ENCODE data around the gene OTOGL.
A peak's percentile ranks its signal among the peaks of the same experiment; 100 is the strongest.
"Not testable (repeated sequence)": the region's sequence is repeated elsewhere in the genome, so short reads cannot be mapped to it uniquely, and the experiment has no call there.

OTOGL gene

DNA sequence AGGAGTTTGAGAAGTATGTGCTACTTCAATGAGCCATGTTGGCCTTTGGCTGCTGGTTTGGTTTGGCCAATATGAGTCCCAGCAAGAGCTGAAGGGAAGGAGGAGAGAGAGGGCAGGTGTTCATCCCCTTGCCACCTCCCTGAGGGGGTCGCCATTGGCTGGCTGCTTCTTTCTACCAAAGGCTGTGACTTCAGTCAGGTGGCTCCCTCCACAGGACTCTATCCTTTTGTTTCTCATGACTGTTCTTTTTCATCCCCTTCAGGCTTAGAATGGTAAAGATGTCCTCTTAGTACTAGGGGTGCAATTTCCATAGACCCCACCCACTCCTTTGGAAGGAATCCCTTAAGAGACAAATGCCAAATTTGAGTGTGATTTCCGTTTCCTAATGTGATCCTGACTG, 31.2 kb upstream of the OTOGL start:
- Histone ChIP-seq H3K27ac (ENCODE audit: low read depth, low read length) (no peak overlapping the region), H3K36me3 (ENCODE audit: control insufficient read depth in 5 of 5, insufficient read depth in 5 of 5, low read length in 5 of 5) (no peaks in the 10 kb centered on the region), H3K9me3 (ENCODE audit: control insufficient read depth in 5 of 5, low read length in 5 of 5) (no peaks in the 10 kb centered on the region), H3K4me3 (ENCODE audit: low read depth in 1 of 5, low read length in 5 of 5) (no peak overlapping the region), H3K27me3 (ENCODE audit: control insufficient read depth in 5 of 5, insufficient read depth in 4 of 5, low read length in 5 of 5) (no peaks in the 10 kb centered on the region), H3K9ac (ENCODE audit: low read length in 5 of 5) (no peak overlapping the region), H3K4me1 (ENCODE audit: control insufficient read depth in 5 of 5, insufficient read depth in 5 of 5, low read length in 5 of 5) (peaks cover 0 to 3% (median 0%) of the 10 kb centered on the region in 5 donors)

DNA sequence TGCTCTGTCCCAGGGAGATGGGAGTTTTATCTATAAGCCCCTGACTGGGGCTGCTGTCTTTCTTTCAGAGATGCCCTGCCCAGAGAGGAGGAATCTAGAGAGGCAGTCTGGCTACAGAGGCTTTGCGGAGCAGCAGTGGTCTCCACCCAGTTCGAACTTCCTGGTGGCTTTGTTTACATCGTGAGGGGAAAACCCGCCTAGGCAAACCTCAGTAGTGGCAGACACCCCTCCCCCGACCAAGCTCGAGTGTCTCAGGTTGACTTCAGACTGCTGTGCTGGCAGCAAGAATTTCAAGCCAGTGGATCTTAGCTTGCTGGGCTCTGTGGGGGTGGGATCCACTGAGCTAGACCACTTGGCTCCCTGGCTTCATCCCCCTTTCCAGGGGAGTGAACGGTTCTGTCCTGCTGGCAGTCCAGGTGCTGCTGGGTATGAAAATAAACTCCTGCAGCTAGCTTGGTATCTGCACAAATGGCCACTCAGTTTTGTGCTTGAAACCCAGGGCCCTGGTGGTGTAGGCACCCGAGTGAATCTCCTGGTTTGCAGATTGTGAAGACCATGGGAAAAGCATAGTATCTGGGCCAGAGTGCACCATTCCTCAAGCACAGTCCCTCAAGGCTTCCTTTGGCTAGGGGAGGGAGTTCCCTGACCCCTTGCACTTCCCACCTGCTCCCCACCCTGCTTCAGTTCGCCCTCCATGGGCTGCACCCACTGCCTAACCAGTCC, 15.3 kb upstream of the OTOGL start:
- H3K27ac ChIP-seq (ENCODE audit: low read depth, low read length); H3K27me3 ChIP-seq (ENCODE audit: control insufficient read depth in 5 of 5, insufficient read depth in 4 of 5, low read length in 5 of 5): not testable (repeated sequence)

GRCh38 chr12:80086025-80086424, 13.3 kb upstream of the OTOGL start:
- Histone ChIP-seq H3K27me3 (ENCODE audit: control insufficient read depth in 5 of 5, insufficient read depth in 4 of 5, low read length in 5 of 5) (no peaks in the 10 kb centered on the region), H3K9ac (ENCODE audit: low read length in 5 of 5) (no peak overlapping the region), H3K27ac (ENCODE audit: low read depth, low read length) (no peak overlapping the region), H3K36me3 (ENCODE audit: control insufficient read depth in 5 of 5, insufficient read depth in 5 of 5, low read length in 5 of 5) (no peaks in the 10 kb centered on the region), H3K4me3 (ENCODE audit: low read depth in 1 of 5, low read length in 5 of 5) (no peak overlapping the region), H3K4me1 (ENCODE audit: control insufficient read depth in 5 of 5, insufficient read depth in 5 of 5, low read length in 5 of 5) (peaks cover 0 to 6% (median 0%) of the 10 kb centered on the region in 5 donors), H3K9me3 (ENCODE audit: control insufficient read depth in 5 of 5, low read length in 5 of 5) (no peaks in the 10 kb centered on the region)

More for the DNA sequence above, 15.3 kb upstream of the OTOGL start:
- not testable (repeated sequence) for H3K4me3 ChIP-seq (ENCODE audit: low read depth in 1 of 5, low read length in 5 of 5); H3K9ac ChIP-seq (ENCODE audit: low read length in 5 of 5); H3K4me1 ChIP-seq (ENCODE audit: control insufficient read depth in 5 of 5, insufficient read depth in 5 of 5, low read length in 5 of 5); H3K36me3 ChIP-seq (ENCODE audit: control insufficient read depth in 5 of 5, insufficient read depth in 5 of 5, low read length in 5 of 5); H3K9me3 ChIP-seq (ENCODE audit: control insufficient read depth in 5 of 5, low read length in 5 of 5)

GRCh38 chr12:80087486-80088213, 11.7 kb upstream of the OTOGL start:
- Histone ChIP-seq H3K27me3 (ENCODE audit: control insufficient read depth in 5 of 5, insufficient read depth in 4 of 5, low read length in 5 of 5) (no peaks in the 10 kb centered on the region), H3K9ac (ENCODE audit: low read length in 5 of 5) (no peak overlapping the region), H3K27ac (ENCODE audit: low read depth, low read length) (no peak overlapping the region), H3K4me1 (ENCODE audit: control insufficient read depth in 5 of 5, insufficient read depth in 5 of 5, low read length in 5 of 5) (peaks cover 0 to 6% (median 0%) of the 10 kb centered on the region in 5 donors), H3K4me3 (ENCODE audit: low read depth in 1 of 5, low read length in 5 of 5) (no peak overlapping the region), H3K36me3 (ENCODE audit: control insufficient read depth in 5 of 5, insufficient read depth in 5 of 5, low read length in 5 of 5) (no peaks in the 10 kb centered on the region), H3K9me3 (ENCODE audit: control insufficient read depth in 5 of 5, low read length in 5 of 5) (no peaks in the 10 kb centered on the region)

DNA sequence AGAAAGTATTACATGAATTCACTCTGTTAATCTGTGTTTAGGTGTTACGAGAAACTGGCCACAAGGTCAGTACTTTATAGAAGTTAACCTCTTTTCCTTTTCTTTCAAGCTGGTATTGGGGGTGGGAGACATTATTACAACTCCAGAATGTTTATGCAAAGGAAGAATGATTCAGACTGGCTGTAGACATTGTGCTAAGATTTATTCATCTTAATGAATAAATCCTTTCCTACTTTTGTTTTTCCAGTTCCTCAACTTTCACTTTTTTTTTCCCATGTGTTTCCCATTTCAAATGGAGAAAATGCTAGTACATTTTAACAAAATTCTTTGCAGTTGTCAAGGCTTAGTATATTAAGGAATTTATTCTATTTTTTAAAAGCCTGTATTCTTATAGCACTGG, 1.3 kb downstream of the OTOGL start:
- Histone ChIP-seq H3K27me3 (ENCODE audit: control insufficient read depth in 5 of 5, insufficient read depth in 4 of 5, low read length in 5 of 5) (no peaks in the 10 kb centered on the region), H3K4me3 (ENCODE audit: low read depth in 1 of 5, low read length in 5 of 5) (no peak overlapping the region), H3K36me3 (ENCODE audit: control insufficient read depth in 5 of 5, insufficient read depth in 5 of 5, low read length in 5 of 5) (no peaks in the 10 kb centered on the region), H3K27ac (ENCODE audit: low read depth, low read length) (no peak overlapping the region), H3K4me1 (ENCODE audit: control insufficient read depth in 5 of 5, insufficient read depth in 5 of 5, low read length in 5 of 5) (no peaks in the 10 kb centered on the region), H3K9ac (ENCODE audit: low read length in 5 of 5) (no peak overlapping the region), H3K9me3 (ENCODE audit: control insufficient read depth in 5 of 5, low read length in 5 of 5) (no peaks in the 10 kb centered on the region)

DNA sequence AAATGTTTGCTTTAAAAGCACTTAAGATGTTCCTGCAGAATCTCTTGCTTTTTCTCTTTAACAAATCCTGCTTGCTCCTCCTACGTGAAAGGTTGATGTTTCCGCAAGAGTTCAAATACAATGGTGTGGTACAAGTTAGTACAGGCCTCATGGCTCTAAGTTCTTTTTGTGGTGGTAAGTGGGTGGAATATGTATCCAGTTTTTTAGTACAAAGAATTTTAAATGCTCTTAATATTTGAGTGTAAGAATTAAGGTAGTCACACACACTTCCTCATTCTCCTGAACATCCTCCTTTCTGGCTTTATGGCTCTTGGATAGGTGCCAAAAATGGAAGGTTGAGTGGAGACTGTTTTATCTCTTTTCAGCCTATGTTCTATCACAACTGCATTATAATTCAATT, 1.8 kb downstream of the OTOGL start:
- no peaks in the 10 kb centered on the region for H3K36me3 ChIP-seq (ENCODE audit: control insufficient read depth in 5 of 5, insufficient read depth in 5 of 5, low read length in 5 of 5)
- no peaks in the 10 kb centered on the region for H3K4me1 ChIP-seq (ENCODE audit: control insufficient read depth in 5 of 5, insufficient read depth in 5 of 5, low read length in 5 of 5)
- no peak overlapping the region for H3K4me3 ChIP-seq (ENCODE audit: low read depth in 1 of 5, low read length in 5 of 5)
- no peaks in the 10 kb centered on the region for H3K9me3 ChIP-seq (ENCODE audit: control insufficient read depth in 5 of 5, low read length in 5 of 5)
- H3K27ac ChIP-seq (ENCODE audit: low read depth, low read length): no peak overlapping the region
- H3K27me3 ChIP-seq (ENCODE audit: control insufficient read depth in 5 of 5, insufficient read depth in 4 of 5, low read length in 5 of 5): no peaks in the 10 kb centered on the region
- no peak overlapping the region for H3K9ac ChIP-seq (ENCODE audit: low read length in 5 of 5)

GRCh38 chr12:80107221-80107620, 7.9 kb downstream of the OTOGL start:
- no peak overlapping the region for H3K4me3 ChIP-seq (ENCODE audit: low read depth in 1 of 5, low read length in 5 of 5)
- H3K36me3 ChIP-seq (ENCODE audit: control insufficient read depth in 5 of 5, insufficient read depth in 5 of 5, low read length in 5 of 5): no peaks in the 10 kb centered on the region
- H3K27me3 ChIP-seq (ENCODE audit: control insufficient read depth in 5 of 5, insufficient read depth in 4 of 5, low read length in 5 of 5): no peaks in the 10 kb centered on the region
- H3K4me1 ChIP-seq (ENCODE audit: control insufficient read depth in 5 of 5, insufficient read depth in 5 of 5, low read length in 5 of 5): no peaks in the 10 kb centered on the region
- H3K27ac ChIP-seq (ENCODE audit: low read depth, low read length): no peak overlapping the region
- peaks cover 0 to 1% (median 0%) of the 10 kb centered on the region in 5 donors for H3K9me3 ChIP-seq (ENCODE audit: control insufficient read depth in 5 of 5, low read length in 5 of 5)
- H3K9ac ChIP-seq (ENCODE audit: low read length in 5 of 5): no peak overlapping the region

- no peaks in the 10 kb centered on the region for H3K27me3 ChIP-seq (ENCODE audit: control insufficient read depth in 5 of 5, insufficient read depth in 4 of 5, low read length in 5 of 5)
- no peak overlapping the region for H3K4me3 ChIP-seq (ENCODE audit: low read depth in 1 of 5, low read length in 5 of 5)
- H3K9me3 ChIP-seq (ENCODE audit: control insufficient read depth in 5 of 5, low read length in 5 of 5): peaks cover 0 to 4% (median 0%) of the 10 kb centered on the region in 5 donors
- H3K27ac ChIP-seq (ENCODE audit: low read depth, low read length): no peak overlapping the region
- peaks cover 0 to 12% (median 6%) of the 10 kb centered on the region in 5 donors for H3K4me1 ChIP-seq (ENCODE audit: control insufficient read depth in 5 of 5, insufficient read depth in 5 of 5, low read length in 5 of 5)
- H3K36me3 ChIP-seq (ENCODE audit: control insufficient read depth in 5 of 5, insufficient read depth in 5 of 5, low read length in 5 of 5): no peaks in the 10 kb centered on the region
- H3K9ac ChIP-seq (ENCODE audit: low read length in 5 of 5): no peak overlapping the region
Observed at GRCh38 chr12:80116735-80117134, 17.4 kb downstream of the OTOGL start.

DNA sequence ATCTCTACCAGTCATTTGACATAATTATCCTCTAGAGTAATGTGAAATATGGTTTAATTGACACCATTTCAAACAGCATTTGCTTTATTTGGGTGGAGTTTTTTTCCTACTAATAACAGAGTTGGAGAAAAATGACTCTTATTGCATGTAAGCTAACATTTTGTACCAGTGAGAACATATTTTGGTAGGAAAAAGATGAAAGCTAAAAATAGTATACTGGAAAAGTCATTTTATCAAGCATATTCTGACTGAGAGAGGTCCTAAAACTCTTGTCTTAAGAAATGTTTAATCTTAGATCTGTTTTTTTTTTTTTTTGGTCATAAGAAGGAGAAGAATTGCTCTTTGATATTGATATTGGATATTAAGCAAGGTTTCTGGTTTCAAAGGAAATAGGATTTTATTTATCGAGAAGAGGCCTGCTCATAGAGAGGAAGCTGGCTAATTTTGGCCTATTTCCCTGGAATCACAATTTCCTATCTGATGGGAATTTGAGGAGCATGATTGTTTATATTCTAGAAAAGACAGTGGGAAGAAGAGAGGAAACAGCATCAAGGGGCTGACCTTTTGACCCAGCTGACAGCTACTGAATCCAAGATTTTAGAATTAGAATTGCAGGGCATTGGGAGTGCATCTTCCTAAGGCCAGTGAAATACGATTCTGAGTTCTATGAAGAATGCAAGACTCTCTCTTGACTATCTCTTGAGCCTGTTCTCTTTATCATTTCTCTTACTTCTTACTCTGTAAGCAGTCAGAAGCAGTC, 19.4 kb downstream of the OTOGL start:
- Histone ChIP-seq H3K4me3 (ENCODE audit: low read depth in 1 of 5, low read length in 5 of 5) (no peak overlapping the region), H3K4me1 (ENCODE audit: control insufficient read depth in 5 of 5, insufficient read depth in 5 of 5, low read length in 5 of 5) (peaks cover 0 to 12% (median 6%) of the 10 kb centered on the region in 5 donors), H3K9ac (ENCODE audit: low read length in 5 of 5) (peak overlapping the region in 1 of 5 donors; percentile 30), H3K9me3 (ENCODE audit: control insufficient read depth in 5 of 5, low read length in 5 of 5) (peaks cover 0 to 2% (median 0%) of the 10 kb centered on the region in 5 donors), H3K27me3 (ENCODE audit: control insufficient read depth in 5 of 5, insufficient read depth in 4 of 5, low read length in 5 of 5) (no peaks in the 10 kb centered on the region), H3K36me3 (ENCODE audit: control insufficient read depth in 5 of 5, insufficient read depth in 5 of 5, low read length in 5 of 5) (no peaks in the 10 kb centered on the region), H3K27ac (ENCODE audit: low read depth, low read length) (peak overlapping the region; percentile 0)

DNA sequence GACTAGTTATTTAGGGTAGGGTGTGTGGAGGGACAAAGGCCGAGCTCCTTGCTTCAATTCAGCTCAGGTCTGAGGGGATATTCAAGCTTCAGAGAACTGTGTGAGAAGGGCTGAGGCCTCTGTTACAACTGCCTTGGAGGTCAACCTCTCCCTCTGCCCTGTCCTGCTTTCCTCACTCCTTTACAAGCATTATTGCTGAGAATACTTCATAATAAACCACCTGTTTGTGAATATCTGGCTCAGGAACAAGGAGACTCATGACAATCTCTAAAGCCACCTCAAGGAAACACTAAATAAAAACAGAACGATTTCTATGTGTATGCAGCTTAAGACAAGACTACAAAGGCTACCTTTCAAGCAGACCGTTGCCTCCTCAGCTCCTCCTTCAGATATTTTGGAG, 21.7 kb downstream of the OTOGL start:
- Histone ChIP-seq H3K4me1 (ENCODE audit: control insufficient read depth in 5 of 5, insufficient read depth in 5 of 5, low read length in 5 of 5) (peaks cover 0 to 12% (median 6%) of the 10 kb centered on the region in 5 donors), H3K36me3 (ENCODE audit: control insufficient read depth in 5 of 5, insufficient read depth in 5 of 5, low read length in 5 of 5) (no peaks in the 10 kb centered on the region), H3K27me3 (ENCODE audit: control insufficient read depth in 5 of 5, insufficient read depth in 4 of 5, low read length in 5 of 5) (no peaks in the 10 kb centered on the region), H3K4me3 (ENCODE audit: low read depth in 1 of 5, low read length in 5 of 5) (no peak overlapping the region), H3K27ac (ENCODE audit: low read depth, low read length) (no peak overlapping the region), H3K9ac (ENCODE audit: low read length in 5 of 5) (no peak overlapping the region), H3K9me3 (ENCODE audit: control insufficient read depth in 5 of 5, low read length in 5 of 5) (no peaks in the 10 kb centered on the region)
